Skeletal muscle tissue (tissue), 4 donors: ENCODE measurements around the gene MTNR1A. TPM values are rescaled to one million over a fixed set of nuclear protein-coding genes. Genes with fewer than 3 reads are reported as not detected.

Source experiments
- H3K27ac ChIP-seq: one replicate; pipeline ENCODE4 v1.7.0; 2013; ENCODE audit warnings: mild to moderate bottlenecking, low read depth, low read length, inconsistent platforms
- H3K27me3 ChIP-seq, 3 donors: one replicate each; pipeline ENCODE4 v1.7.0; 2013; ENCODE audit warnings: low read length in 3 of 3; ENCODE audit not compliant: control insufficient read depth in 3 of 3, insufficient read depth in 3 of 3
- H3K36me3 ChIP-seq, 3 donors: one replicate each; pipeline ENCODE4 v1.7.0; 2013; ENCODE audit warnings: low read length in 3 of 3; ENCODE audit not compliant: control insufficient read depth in 3 of 3, insufficient read depth in 3 of 3
- H3K4me1 ChIP-seq, 3 donors: one replicate each; pipeline ENCODE4 v1.7.0; 2013; ENCODE audit warnings: low read length in 3 of 3, mild to moderate bottlenecking in 3 of 3; ENCODE audit not compliant: control insufficient read depth in 3 of 3, insufficient read depth in 3 of 3
- H3K4me3 ChIP-seq, 3 donors: one replicate each; pipeline ENCODE4 v1.7.0; 2013; ENCODE audit warnings: low read length in 3 of 3
- H3K9ac ChIP-seq, 3 donors: one replicate each; pipeline ENCODE4 v1.7.0; 2013; ENCODE audit warnings: low read length in 3 of 3, mild to moderate bottlenecking in 3 of 3, moderate library complexity in 2 of 3, low read depth in 1 of 3
- H3K9me3 ChIP-seq, 3 donors: one replicate each; pipeline ENCODE4 v1.7.0; 2013; ENCODE audit warnings: low read length in 3 of 3; ENCODE audit not compliant: control insufficient read depth in 3 of 3
- total RNA-seq: library from RNA; depleted of rRNA; stranded (reverse); fragments of >200 nt; gene quantifications from one replicate; pipeline ENCODE4 v1.2.3, GENCODE V29; 2014
- donor health status: Osteomylitis.

The MTNR1A gene
- total RNA-seq, result not detected

GRCh38 chr4:186554914-186555827, at the start of gene MTNR1A:
MTNR1A (minus strand) TSS chr4:186555567; CDS start chr4:186555365, 202 bp downstream.
- H3K4me3 ChIP-seq, result no peak within 1 kb of the TSS
- no peaks in the 10 kb centered on the region for H3K9me3 ChIP-seq
- no peak within 1 kb of the TSS for H3K27ac ChIP-seq
- H3K9ac ChIP-seq, result no peak within 1 kb of the TSS
- no peaks in the 10 kb centered on the region for H3K36me3 ChIP-seq
- peaks cover 0 to 8% (median 0%) of the 10 kb centered on the region in 3 donors for H3K4me1 ChIP-seq
- peaks cover 11 to 34% (median 18%) of the 10 kb centered on the region in 3 donors for H3K27me3 ChIP-seq

GRCh38 chr4:186604124-186604807, 48.9 kb upstream of the MTNR1A start:
- Histone ChIP-seq H3K4me1 (no peaks in the 10 kb centered on the region), H3K27me3 (no peaks in the 10 kb centered on the region), H3K36me3 (peaks cover 0 to 24% (median 2%) of the 10 kb centered on the region in 3 donors), H3K4me3 (no peak overlapping the region), H3K9ac (no peak overlapping the region), H3K9me3 (no peaks in the 10 kb centered on the region), H3K27ac (no peak overlapping the region)

- Histone ChIP-seq H3K9me3 (no peaks in the 10 kb centered on the region), H3K4me3 (no peak overlapping the region), H3K36me3 (peaks cover 0 to 24% (median 0%) of the 10 kb centered on the region in 3 donors), H3K9ac (no peak overlapping the region), H3K27ac (no peak overlapping the region), H3K27me3 (peaks cover 0 to 3% (median 0%) of the 10 kb centered on the region in 3 donors), H3K4me1 (no peaks in the 10 kb centered on the region)
Measured at GRCh38 chr4:186602978-186603377, 47.6 kb upstream of the MTNR1A start.

GRCh38 chr4:186599483-186599882, 44.1 kb upstream of the MTNR1A start:
- H3K9me3 ChIP-seq, result no peaks in the 10 kb centered on the region
- peaks cover 0 to 3% (median 0%) of the 10 kb centered on the region in 3 donors for H3K27me3 ChIP-seq
- no peak overlapping the region for H3K9ac ChIP-seq
- peaks cover 0 to 38% (median 0%) of the 10 kb centered on the region in 3 donors for H3K36me3 ChIP-seq
- H3K4me1 ChIP-seq, result no peaks in the 10 kb centered on the region
- no peak overlapping the region for H3K27ac ChIP-seq
- H3K4me3 ChIP-seq, result no peak overlapping the region

- peaks cover 0 to 36% (median 0%) of the 10 kb centered on the region in 3 donors for H3K36me3 ChIP-seq
Measured at GRCh38 chr4:186598686-186599085, 43.3 kb upstream of the MTNR1A start.

GRCh38 chr4:186596850-186597390, 41.6 kb upstream of the MTNR1A start:
- Histone ChIP-seq H3K27me3 (peaks cover 0 to 3% (median 0%) of the 10 kb centered on the region in 3 donors), H3K36me3 (peaks cover 0 to 31% (median 0%) of the 10 kb centered on the region in 3 donors), H3K27ac (no peak overlapping the region), H3K4me3 (no peak overlapping the region), H3K9ac (no peak overlapping the region), H3K4me1 (no peaks in the 10 kb centered on the region), H3K9me3 (no peaks in the 10 kb centered on the region)

More at GRCh38 chr4:186598686-186599085, 43.3 kb upstream of the MTNR1A start:
- Histone ChIP-seq H3K4me1 (no peaks in the 10 kb centered on the region), H3K9ac (no peak overlapping the region), H3K27ac (no peak overlapping the region), H3K27me3 (peaks cover 0 to 3% (median 0%) of the 10 kb centered on the region in 3 donors), H3K4me3 (no peak overlapping the region), H3K9me3 (no peaks in the 10 kb centered on the region)

GRCh38 chr4:186596346-186596745, 41.0 kb upstream of the MTNR1A start:
- peaks cover 0 to 3% (median 0%) of the 10 kb centered on the region in 3 donors for H3K27me3 ChIP-seq
- H3K9me3 ChIP-seq, result no peaks in the 10 kb centered on the region
- peaks cover 0 to 31% (median 0%) of the 10 kb centered on the region in 3 donors for H3K36me3 ChIP-seq

GRCh38 chr4:186593587-186593973, 38.2 kb upstream of the MTNR1A start:
- H3K4me1 ChIP-seq, result no peaks in the 10 kb centered on the region
- no peak overlapping the region for H3K9ac ChIP-seq
- H3K9me3 ChIP-seq, result no peaks in the 10 kb centered on the region
- no peak overlapping the region for H3K4me3 ChIP-seq
- H3K36me3 ChIP-seq, result peaks cover 0 to 26% (median 0%) of the 10 kb centered on the region in 3 donors
- H3K27ac ChIP-seq, result no peak overlapping the region
- H3K27me3 ChIP-seq, result peaks cover 0 to under 1% (median 0%) of the 10 kb centered on the region in 3 donors

More at GRCh38 chr4:186596346-186596745, 41.0 kb upstream of the MTNR1A start:
- H3K9ac ChIP-seq, result no peak overlapping the region
- H3K4me1 ChIP-seq, result no peaks in the 10 kb centered on the region
- no peak overlapping the region for H3K4me3 ChIP-seq
- H3K27ac ChIP-seq, result no peak overlapping the region

- H3K9me3 ChIP-seq, result no peaks in the 10 kb centered on the region
- H3K27ac ChIP-seq, result no peak overlapping the region
- peaks cover 0 to 29% (median 0%) of the 10 kb centered on the region in 3 donors for H3K36me3 ChIP-seq
- no peaks in the 10 kb centered on the region for H3K27me3 ChIP-seq
- H3K4me1 ChIP-seq, result no peaks in the 10 kb centered on the region
- H3K9ac ChIP-seq, result no peak overlapping the region
- no peak overlapping the region for H3K4me3 ChIP-seq
Measured at GRCh38 chr4:186592966-186593586, 37.7 kb upstream of the MTNR1A start.
